Spleen (tissue), 7 donors: Measurements from ENCODE around the gene CAMK1D.

Experiments
- CTCF ChIP-seq, 11 experiments: fragments of 200-600 bp in 7 of 11; fragments of 450-650 bp in 4 of 11; sonication (generic) in 4 of 11; IDR thresholded peaks in 8 of 11; conservative IDR thresholded peaks in 3 of 11; 1 replicate in 7 of 11; 2 replicates in 4 of 11; pipeline versions ENCODE4 v1.4.0 to v1.8.0; 2016 to 2021; ENCODE audit warnings: antibody characterized with exemption in 11 of 11, inconsistent platforms in 4 of 11, mild to moderate bottlenecking in 1 of 11
- POLR2AphosphoS5 ChIP-seq, 3 donors: sonication (generic); formaldehyde crosslinking; IDR thresholded peaks; one replicate each; pipeline ENCODE4 v1.5.1; 2017; ENCODE audit warnings: antibody characterized with exemption in 3 of 3
- donor health status: DM: no; HTN: no; CAD: no; lungs with moderate emphysema.
- donor health status: DM: no; HTN: no; CAD: no.
- donor health status: DM: no; HTN: no; CAD: no.

- TF ChIP-seq CTCF (IDR thresholded peaks at IDR 0.05 in 8 of 11, conservative IDR thresholded peaks at IDR 0.05 in 3 of 11), result no peak
- TF ChIP-seq POLR2AphosphoS5 (IDR thresholded peaks at IDR 0.05), result no peak
Measured at GRCh38 chr10:12657489-12657888, 308.1 kb downstream of the CAMK1D start.
